NCI-H345 treated with DMSO at 0.1 percent for 48 hours (cell line): ENCODE measurements around the gene SLC12A6.

Experiments
- DNase-seq: peaks from one replicate; lab custom pipeline; 2025; ENCODE audit not compliant: unreplicated experiment; lab: John Stamatoyannopoulos, UW

The SLC12A6 gene

DNA sequence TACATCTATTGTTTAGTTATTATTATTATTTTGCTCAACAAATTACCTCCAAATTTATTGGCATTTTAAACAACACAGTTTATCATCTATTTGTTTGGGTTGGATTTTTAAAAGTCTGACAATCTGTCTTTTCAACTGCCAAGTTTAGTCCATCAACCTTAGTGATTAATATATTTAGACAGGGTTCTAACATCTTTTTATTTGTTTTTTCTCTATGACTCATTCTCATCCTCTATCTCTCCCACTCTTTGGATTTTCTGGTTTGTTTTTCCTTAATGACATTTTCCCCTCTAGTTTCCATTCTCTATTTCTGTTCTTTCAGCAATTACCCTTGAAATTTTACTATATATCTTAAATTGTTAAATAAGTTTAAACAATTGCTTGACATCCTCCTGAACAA lies 70.8 kb downstream of the SLC12A6 start:
- no peak for DNase-seq

DNA sequence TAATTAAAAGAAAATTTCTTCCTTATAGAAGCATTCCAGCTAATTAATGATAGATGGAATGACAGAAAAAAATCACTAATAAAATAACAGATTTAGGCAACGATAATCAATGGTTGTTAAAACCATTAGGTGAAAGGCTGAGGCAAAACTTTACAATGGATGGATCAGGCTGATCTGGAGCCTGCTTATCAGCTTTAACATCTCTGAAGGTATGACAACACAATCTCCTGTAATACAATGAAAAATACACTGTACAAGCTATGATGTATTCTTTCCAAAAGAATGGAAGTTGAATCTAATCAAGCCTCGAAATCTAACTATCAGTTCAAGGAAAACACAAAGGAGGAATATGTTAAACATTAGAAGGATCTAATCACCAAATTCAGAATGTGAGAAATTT lies 73.5 kb downstream of the SLC12A6 start:
- no peak for DNase-seq

DNA sequence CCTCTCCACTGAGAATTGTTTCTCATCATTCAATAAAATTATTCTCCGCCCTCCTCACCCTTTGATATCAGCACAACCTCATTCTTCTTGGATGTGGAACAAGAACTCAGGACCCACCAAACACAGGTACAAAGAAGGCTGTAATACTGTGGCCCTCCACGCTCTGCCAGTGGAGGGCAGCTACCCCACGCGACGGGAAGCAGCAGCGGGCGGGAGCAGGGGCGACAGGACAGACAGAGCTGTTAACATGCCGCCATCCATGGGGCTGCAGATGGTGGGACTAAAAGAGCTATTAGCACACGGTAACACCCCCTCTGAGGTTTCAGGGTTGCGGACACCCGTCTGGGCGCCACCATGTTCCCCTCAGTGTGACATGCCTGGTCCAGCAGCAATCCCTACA lies 75.2 kb downstream of the SLC12A6 start:
- DNase-seq: no peak

DNA sequence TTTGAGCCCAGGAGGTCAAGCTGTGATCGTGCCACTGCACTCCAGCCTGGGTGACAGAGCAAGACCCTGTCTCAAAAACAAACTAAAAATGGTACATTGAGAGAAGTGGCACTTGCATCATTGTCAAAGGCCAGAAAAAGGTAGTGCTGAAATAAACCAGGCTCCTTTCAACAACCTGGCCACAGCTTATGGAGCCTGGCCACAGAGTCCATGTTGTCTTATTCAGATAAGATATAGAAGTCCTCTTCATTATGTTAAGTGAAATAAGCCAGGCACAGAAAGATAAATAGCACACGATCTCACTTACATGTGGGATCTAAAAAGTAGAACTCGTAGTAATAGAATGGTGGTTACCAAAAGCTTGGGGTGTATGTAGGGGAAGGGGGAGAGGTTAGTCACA lies 78.0 kb downstream of the SLC12A6 start:
- no peak for DNase-seq

DNA sequence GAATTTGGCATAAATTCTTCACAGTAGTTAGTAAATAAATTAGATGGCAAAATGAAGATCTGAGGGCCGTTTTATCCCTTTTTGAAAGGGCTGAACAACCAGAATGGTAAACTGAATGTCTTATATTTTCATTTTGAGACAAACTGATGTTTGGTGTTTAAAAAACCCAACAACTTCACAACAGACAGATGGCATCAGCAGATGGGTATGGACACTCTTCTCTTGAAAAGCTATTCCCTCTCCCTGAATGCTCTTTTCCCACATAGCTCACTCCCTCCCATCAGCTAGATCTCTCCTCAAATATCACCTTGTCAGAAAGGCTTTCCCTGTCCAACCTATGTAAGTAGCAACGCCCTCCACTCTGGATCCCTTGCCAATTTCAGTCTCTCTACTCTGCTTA lies 79.4 kb downstream of the SLC12A6 start:
- no peak for DNase-seq

DNA sequence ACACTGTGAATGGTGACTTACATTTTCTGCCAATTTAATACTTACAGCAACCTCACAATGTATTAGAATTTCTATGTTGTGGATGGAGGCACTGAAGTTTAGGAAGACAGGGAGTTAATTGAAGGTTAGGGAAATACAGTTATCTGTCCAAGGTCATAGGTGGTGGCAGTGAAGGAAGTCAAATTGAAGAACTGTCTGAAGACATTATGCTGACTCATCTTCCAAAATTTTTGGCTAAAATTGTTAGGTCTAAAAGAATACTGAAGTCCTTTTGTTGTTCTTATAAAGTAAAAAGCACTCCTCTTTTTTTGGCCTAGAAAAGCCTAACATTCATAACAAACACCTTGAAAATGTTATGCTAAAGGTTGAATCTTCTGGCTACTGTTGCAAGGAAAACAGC lies 85.0 kb downstream of the SLC12A6 start:
- no peak for DNase-seq

DNA sequence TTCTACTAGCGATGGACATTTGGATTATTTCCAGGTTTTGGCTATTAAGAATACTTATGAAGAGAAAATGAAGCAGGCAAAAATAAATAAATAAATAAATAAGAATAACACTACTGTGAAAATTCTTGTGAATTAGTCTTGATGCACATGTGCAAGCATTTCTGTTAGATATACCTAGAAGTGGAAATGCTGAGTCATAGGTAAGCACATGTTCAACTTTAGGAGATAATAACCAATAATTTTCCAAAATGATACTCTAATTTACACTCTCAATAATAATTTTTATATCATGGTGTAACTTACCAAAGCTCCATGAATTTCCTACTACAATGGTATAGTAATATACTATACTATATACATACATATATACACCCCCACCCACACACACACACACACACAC lies 89.4 kb downstream of the SLC12A6 start:
- DNase-seq: no peak

DNA sequence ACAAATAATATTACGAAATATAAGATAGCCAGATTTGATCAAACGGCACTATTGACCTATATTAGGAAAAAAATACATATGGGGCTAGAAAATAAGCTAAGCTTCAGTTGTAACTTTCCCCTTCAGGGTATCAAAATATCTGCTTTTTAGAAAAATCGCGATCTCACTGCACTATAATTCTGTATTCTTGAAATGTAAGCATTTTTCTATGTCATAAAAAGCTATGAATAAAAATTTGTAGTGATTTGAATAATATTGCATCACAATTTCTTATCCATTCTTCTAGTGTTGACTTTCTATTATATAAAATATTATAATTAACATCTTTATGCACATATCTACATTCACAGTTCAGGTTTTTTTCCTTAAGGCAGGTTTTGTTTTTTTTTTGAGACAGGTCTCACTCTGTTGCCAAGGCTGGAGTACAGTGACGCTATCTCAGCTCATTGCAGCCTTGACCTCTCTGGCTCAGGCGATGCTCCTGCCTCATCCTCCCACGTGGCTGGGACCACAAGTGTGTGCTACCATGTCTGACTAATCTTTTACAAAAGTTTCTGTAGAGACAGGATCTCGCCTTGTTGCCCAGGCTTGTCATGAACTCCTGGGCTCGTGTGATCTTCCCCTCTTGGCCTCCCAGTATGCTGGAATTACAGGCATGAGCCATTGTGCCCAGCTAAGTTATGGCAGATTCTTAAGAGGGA lies 91.2 kb downstream of the SLC12A6 start:
- no peak for DNase-seq

DNA sequence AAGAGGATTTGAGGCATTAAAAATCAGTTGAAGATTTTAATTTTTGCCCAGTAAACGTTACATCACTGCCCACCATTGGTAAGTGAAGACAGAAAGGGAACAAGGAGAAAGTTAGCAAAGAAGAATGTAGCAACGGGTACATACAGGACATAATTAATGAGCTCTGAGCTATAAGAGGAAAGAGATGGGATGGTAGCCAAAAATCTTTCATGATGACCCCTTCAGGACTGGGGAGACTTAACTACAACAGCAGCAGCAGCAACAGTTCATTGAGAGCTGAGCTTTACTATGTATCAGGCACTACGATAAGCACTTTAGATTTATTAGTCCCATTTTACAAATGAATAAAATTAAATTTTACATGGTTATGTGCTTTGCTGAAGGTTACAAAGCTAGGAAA lies 94.4 kb downstream of the SLC12A6 start:
- DNase-seq: no peak

DNA sequence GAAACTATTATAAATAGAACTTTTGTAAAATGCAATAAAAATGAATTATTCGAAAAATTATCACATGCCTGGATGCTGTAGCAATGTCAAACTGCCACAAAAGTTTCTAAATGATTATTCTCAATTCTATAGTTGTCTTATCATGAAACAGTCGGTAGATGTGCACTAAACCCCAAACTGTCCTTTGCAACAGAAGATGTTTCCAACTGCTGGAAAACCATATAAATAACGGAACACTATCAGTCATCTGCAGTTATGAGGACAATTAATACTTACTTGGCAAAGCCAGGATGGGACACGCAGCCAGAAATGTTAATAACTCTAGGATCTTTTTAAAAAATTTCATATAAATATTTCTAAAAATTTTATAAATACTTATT lies 95.3 kb downstream of the SLC12A6 start:
- no peak for DNase-seq

DNA sequence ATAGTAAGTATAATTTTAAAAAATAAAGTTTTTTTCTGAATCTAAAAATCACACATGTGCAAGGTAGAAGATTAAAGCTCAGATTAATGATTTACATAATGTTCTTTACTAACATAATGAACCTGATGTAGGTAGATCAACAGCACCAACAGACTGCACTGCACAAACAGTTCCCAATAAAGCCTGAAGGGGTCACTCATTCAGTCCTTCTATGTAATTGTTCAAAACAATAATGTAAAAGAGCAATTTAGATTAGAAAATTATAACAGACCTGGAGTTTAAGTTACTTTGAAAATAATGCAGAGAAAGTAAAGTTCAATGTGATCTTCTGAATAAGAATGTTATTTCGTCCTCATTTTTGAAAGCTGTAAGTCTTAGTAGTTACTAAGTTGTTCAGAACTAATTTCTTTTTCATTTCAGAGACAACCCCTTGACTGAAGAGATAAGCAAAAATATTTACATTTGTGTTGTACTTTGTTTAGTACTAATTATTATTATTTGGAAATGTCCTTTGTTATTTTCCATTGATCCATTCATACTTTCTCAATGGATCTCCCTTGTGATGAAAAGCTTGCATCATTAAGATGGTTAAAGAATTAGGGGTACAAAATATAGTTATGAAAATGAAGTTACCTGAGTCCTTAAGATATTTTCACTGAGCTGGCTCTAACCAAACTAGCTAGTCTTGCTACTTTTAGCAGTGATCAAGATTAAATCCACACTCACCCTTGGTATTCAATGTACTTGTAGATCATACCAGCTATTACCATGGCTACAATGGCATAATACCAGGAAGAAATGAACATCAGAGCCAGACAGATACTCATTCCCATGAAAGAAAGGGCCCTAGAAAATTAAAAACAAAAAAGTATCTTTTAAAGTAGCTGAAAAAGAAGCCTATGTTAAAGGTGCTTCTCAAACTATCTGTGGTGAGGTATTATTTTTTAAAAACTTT lies 95.9 kb downstream of the SLC12A6 start:
- DNase-seq: no peak

DNA sequence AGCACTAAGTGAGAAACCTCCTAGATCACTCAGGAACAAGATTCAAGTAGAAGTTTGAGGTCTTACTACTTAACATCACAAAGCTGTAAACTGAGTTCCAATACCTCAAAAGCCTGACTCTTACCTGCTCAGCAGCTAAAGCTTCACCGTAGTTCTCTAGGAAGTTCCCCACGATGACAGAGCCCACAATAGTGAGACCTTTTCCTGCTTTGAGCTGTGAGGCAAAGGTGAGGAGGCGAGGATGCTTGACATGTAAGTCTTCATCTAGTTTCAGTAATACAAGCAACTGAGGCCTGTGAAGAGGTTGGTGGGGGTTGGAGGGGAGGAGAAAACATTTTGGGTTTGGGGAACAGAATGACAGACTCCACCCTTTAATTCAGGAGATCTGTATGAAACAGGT lies 97.0 kb downstream of the SLC12A6 start:
- DNase-seq: no peak

DNA sequence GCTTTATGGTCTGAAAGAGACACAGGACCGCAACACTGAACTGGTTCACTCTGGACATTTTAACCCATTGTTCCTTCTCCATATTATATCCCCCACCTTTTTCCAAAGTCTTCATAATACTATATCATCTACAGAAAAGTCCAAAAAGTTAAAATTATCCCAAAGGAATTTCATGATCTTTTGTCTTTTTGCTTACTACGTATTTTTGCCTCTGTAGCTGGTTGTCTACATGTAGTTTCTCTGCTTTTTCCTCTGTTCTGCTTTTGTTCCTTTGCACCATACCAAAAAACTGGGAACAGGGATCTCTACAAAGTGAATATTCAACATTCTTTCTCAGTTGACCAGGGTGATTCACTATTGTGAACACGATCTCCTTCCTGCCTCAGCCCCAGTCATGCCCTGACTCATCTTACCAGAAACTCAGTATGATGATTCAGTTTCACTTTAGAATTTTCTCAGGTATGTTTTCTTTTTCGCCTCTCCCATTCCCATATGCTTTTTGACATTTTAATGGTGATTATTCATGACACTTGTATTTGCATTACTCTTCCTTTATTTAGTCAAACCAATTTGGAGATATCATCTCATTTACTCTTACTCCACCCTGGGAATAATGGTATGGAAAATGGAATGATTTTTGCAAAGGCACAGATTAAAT lies 98.3 kb downstream of the SLC12A6 start:
- no peak for DNase-seq

DNA sequence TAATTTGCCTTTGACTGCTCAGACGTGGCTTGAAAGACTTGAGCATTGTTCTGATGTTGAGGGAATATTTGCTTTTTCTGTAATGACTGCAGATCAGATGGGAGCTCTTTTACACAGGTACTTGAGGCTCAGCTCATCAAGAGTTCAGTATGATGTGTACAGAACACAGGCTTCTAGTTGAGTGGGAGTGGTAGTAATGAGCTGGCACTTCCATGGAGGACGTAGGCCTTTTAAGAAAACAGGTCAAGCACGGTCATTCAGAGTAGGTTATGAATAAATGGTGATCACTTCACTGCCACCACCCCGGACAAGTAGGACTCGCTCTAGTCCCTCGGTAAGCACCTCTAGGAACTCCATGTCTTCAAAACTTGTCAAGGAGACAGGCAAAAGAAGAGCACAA lies 104.0 kb downstream of the SLC12A6 start:
- DNase-seq: peak; percentile 9

DNA sequence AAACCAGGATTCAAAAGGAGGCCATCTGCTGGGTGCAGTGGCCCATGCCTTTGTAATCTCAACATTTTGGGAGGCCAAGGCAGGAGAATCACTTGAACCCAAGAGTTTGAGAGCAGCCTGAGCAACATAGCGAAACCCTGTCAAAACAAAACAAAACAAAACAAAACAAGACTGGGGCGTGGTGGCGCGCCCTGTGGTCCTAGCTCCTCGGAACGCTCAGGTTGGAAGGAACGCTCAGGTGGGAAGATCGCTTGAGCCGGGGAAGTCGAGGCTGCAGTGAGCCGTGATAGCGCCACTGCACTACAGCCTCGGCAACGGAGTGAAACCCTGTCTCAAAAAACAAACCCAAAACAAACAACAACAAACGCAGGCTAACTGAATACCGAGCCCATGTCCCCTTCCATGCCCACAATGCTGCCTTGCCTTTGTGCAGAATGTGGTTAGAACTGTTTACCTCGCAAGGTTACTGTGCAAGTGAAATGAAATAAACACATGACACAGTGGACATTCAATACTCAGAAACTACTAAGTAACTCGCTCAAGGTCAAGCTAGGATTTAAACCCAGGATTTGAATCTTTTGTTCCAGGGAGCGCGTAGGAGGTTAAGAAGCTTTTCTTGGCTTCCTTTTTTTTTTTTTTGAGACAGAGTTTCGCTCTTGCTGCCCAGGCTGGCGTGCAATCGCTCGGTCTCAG lies 113.5 kb downstream of the SLC12A6 start:
- DNase-seq: no peak

DNA sequence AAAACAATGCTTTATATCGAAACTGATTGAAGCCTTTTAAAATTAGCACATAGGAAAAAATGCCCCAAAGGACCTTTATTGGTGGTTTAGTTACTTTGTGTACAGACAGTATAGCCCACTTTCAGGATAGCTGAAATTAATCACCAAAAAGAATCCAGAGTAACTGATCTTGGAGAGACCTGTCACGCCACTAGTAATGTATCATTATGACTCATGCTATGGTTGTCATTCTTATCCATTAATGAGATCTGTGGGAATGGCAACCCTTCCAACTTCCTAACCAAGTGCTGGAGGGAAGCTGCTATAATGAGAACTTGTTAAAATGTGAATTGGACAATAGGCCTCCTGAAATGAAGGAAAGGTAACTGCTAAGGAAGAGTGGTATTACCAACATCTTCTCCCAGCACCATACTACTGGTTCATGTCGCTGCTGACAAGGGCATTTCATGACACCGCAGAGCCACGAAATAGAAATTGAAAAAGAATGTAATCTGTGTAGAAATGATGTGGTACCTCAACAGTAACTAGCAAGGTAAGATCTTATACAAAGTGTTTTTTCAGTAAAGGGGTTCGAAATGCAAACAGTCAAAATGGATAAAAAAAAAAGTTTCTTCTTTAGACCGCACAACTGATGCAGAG lies 119.9 kb downstream of the SLC12A6 start:
- no peak for DNase-seq

DNA sequence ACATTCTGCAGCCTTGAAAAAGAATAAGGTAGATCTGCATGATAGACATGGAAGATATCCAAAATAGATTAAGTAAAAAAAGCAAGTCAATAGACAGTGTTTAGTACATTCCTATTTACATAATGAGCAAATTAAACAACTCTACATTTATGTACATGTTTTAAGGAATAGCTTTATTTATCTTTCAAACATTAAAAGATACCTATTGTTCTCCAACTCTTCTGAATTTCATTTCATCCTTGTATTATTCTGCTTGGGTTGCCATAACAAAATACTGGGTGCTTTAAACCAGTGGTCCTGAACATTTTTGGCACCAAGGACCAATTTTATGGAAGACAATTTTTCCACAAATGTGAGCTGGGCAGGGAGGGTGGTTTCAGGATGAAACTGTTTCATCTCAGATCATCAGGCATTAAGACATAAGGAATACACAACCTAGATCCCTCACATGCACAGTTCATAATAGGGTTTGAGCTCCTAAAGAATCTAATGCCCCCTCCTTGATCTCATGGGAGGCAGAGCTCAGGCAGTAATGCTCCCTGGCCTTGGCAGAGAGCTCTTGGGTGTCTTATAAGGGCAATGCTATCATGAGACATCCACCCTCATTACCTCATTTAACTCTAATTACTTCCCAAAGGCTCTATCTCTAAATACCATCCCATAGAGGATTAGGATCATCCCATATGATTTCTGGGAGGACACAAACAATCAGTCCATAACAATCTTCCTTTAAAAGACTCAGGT lies 120.9 kb downstream of the SLC12A6 start:
- DNase-seq: no peak

DNA sequence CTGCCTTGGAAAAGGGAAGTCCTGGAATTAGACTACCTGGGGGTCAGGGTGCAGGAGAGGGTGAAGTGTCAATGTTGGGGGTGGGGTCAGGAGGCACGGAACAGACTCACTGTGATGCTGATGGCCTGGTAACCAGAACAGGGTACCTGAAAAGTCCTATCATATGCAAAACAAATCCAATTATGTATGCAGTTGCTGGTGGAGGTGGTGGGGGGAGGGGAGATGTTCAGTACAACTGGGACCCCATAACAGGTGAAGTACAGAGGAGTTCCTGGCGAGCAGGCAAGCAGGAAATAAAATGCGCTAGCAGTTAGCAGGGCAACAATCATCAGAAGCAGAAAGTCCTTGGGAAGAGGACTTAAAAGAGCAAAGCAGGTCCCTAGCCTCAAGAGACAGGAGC lies 123.4 kb downstream of the SLC12A6 start:
- no peak for DNase-seq

DNA sequence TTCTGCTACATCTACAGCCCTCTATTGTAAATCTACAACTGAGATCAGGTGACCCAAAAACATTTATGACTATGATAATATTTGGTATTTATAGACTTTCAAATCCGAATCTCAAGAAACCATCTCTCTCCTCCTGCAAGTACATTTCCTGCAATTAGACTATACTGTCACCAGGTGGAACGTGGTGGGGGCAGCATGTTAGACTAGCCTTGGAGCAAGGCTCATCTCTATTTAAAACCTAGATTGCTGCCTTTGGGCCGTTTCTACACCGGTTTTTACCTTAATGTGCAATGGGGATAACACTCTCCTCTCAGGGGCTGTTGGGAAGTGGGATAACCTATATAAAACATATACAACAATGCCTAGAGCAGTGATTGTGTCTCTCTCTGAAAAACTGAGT lies 123.9 kb downstream of the SLC12A6 start:
- DNase-seq: no peak
